ENCODE data around the gene KCNIP1.

KCNIP1 gene

GRCh38 chr5:170639221-170639925, 135.6 kb downstream of the KCNIP1 start:
- no peak for DNase-seq (ENCODE audit: low read depth)
- no peak for TF ChIP-seq CTCF (conservative IDR thresholded peaks at IDR 0.05; ENCODE audit: control insufficient read depth, insufficient read depth, low read depth, low read length)
- no peak overlapping the region for H3K4me3 ChIP-seq (ENCODE audit: control insufficient read depth, low read depth, low read length)

GRCh38 chr5:170640731-170641588, 137.1 kb downstream of the KCNIP1 start:
- no peak overlapping the region for H3K4me3 ChIP-seq (ENCODE audit: control insufficient read depth, low read depth, low read length)
- DNase-seq (ENCODE audit: low read depth) = no peak
- no peak for TF ChIP-seq CTCF (conservative IDR thresholded peaks at IDR 0.05; ENCODE audit: control insufficient read depth, insufficient read depth, low read depth, low read length)

GRCh38 chr5:170641589-170642031, 137.8 kb downstream of the KCNIP1 start:
- no peak for TF ChIP-seq CTCF (conservative IDR thresholded peaks at IDR 0.05; ENCODE audit: control insufficient read depth, insufficient read depth, low read depth, low read length)
- DNase-seq (ENCODE audit: low read depth) = no peak
- H3K4me3 ChIP-seq (ENCODE audit: control insufficient read depth, low read depth, low read length) = no peak overlapping the region

GRCh38 chr5:170642066-170642735, 138.4 kb downstream of the KCNIP1 start:
- no peak for TF ChIP-seq CTCF (conservative IDR thresholded peaks at IDR 0.05; ENCODE audit: control insufficient read depth, insufficient read depth, low read depth, low read length)
- DNase-seq (ENCODE audit: low read depth) = no peak
- no peak overlapping the region for H3K4me3 ChIP-seq (ENCODE audit: control insufficient read depth, low read depth, low read length)

GRCh38 chr5:170642776-170643436, 139.1 kb downstream of the KCNIP1 start:
- no peak for DNase-seq (ENCODE audit: low read depth)
- no peak for TF ChIP-seq CTCF (conservative IDR thresholded peaks at IDR 0.05; ENCODE audit: control insufficient read depth, insufficient read depth, low read depth, low read length)
- no peak overlapping the region for H3K4me3 ChIP-seq (ENCODE audit: control insufficient read depth, low read depth, low read length)

GRCh38 chr5:170643591-170643990, 139.8 kb downstream of the KCNIP1 start:
- DNase-seq (ENCODE audit: low read depth) = no peak
- no peak for TF ChIP-seq CTCF (conservative IDR thresholded peaks at IDR 0.05; ENCODE audit: control insufficient read depth, insufficient read depth, low read depth, low read length)
- no peak overlapping the region for H3K4me3 ChIP-seq (ENCODE audit: control insufficient read depth, low read depth, low read length)
